ENCODE results near the gene HLA-E.
"Not testable (repeated sequence)": the region's sequence is repeated elsewhere in the genome, so short reads cannot be mapped to it uniquely, and the experiment has no call there.

The HLA-E gene

GRCh38 chr6:30491991-30492952, 3.0 kb downstream of the HLA-E start:
- peak overlapping the region; percentile 91 for H3K27ac Mint-ChIP-seq
- H3K36me3 Mint-ChIP-seq (ENCODE audit: low read depth), result peaks cover 56% of the 10 kb centered on the region
- H3K4me1 Mint-ChIP-seq (ENCODE audit: low read depth), result peaks cover 70% of the 10 kb centered on the region
- peak overlapping the region; percentile 96 for H3K4me3 Mint-ChIP-seq
- H3K9me3 Mint-ChIP-seq, result no peaks in the 10 kb centered on the region
- no peaks in the 10 kb centered on the region for H3K27me3 Mint-ChIP-seq

- Mint-ChIP-seq H3K36me3 (ENCODE audit: low read depth) (peaks cover 56% of the 10 kb centered on the region), H3K4me3 (peak overlapping the region; percentile 96), H3K4me1 (ENCODE audit: low read depth) (peaks cover 73% of the 10 kb centered on the region), H3K27me3 (no peaks in the 10 kb centered on the region), H3K9me3 (no peaks in the 10 kb centered on the region), H3K27ac (peak overlapping the region; percentile 91)
Observed at GRCh38 chr6:30493643-30494250, 4.4 kb downstream of the HLA-E start.

DNA sequence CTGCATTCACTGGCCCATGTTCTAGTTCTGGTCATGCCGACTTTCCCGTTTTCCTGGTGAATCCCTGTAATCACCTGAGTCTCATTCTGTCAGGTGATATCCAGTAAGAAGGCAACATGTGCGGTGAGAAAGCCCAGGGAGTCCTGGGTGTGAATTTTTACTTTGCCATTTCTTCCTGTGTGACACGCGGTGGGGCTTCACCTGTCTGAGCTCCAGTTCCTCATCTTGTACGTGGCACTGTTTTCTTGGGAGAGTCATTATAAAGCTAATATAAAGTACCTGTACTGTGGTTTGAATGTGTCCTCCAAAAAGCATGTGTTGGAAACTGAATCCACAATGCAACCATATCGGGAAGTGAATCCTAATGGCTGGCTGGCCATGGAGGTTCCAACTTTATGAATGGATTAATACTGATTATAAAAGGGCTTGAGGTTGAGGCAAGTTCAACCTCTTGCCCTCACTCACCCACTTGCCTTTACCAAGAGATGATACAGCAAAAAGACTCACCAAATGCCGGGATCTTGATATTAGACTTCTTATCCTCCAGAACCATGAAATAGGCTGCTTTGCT, 5.1 kb downstream of the HLA-E start:
- Mint-ChIP-seq H3K4me1 (ENCODE audit: low read depth) (peaks cover 67% of the 10 kb centered on the region), H3K27me3 (no peaks in the 10 kb centered on the region), H3K27ac (peak overlapping the region; percentile 91), H3K4me3 (peak overlapping the region; percentile 96), H3K9me3 (no peaks in the 10 kb centered on the region), H3K36me3 (ENCODE audit: low read depth) (peaks cover 52% of the 10 kb centered on the region)

- Mint-ChIP-seq H3K4me1 (ENCODE audit: low read depth) (peaks cover 73% of the 10 kb centered on the region), H3K27ac (peak overlapping the region; percentile 91), H3K36me3 (ENCODE audit: low read depth) (peaks cover 46% of the 10 kb centered on the region), H3K4me3 (peak overlapping the region; percentile 27)
- not testable (repeated sequence) for H3K9me3 Mint-ChIP-seq, H3K27me3 Mint-ChIP-seq
Observed at GRCh38 chr6:30495060-30495459, 5.8 kb downstream of the HLA-E start.

DNA sequence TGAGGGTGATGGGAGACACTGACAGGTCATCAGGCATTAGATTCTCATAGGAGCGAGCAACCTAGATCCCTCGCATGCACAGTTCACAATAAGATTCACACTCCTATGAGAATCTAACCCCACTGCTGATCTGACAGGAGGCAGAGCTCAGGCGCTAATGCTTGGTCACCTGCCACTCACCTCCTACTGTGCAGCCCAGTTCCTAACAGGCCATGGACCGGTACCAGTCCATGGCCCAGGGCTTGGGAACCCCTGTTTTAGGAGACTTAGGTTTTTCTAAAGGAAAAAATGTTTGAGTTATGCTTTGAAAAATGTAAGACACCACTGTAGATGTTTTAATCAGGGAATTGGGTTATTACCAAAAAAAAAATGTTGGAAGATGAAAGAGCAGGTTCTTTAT, 6.7 kb downstream of the HLA-E start:
- Mint-ChIP-seq H3K36me3 (ENCODE audit: low read depth) (peaks cover 37% of the 10 kb centered on the region), H3K9me3 (no peaks in the 10 kb centered on the region), H3K27ac (peak overlapping the region; percentile 81), H3K4me1 (ENCODE audit: low read depth) (peaks cover 80% of the 10 kb centered on the region), H3K4me3 (no peak overlapping the region), H3K27me3 (no peaks in the 10 kb centered on the region)

DNA sequence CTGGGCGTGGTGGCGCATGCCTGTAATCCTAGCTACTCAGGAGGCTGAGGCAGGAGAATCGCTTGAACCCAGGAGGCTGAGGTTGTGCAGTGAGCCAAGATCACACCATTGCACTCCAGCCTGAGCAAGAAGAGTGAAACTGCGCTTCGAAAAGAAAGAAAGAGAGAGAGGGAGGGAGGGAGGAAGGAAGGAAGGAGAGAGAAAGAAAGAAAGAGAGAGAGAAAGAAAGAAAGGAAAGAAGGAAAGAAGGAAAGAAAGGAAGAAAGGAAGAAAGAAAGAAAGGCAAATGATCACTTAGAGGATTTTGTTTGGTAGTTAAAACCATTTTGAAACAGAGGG, 7.9 kb downstream of the HLA-E start:
- Mint-ChIP-seq H3K4me1 (ENCODE audit: low read depth) (peaks cover 72% of the 10 kb centered on the region), H3K27ac (peak overlapping the region; percentile 81), H3K36me3 (ENCODE audit: low read depth) (peaks cover 25% of the 10 kb centered on the region)
- not testable (repeated sequence) for H3K4me3 Mint-ChIP-seq, H3K27me3 Mint-ChIP-seq, H3K9me3 Mint-ChIP-seq

DNA sequence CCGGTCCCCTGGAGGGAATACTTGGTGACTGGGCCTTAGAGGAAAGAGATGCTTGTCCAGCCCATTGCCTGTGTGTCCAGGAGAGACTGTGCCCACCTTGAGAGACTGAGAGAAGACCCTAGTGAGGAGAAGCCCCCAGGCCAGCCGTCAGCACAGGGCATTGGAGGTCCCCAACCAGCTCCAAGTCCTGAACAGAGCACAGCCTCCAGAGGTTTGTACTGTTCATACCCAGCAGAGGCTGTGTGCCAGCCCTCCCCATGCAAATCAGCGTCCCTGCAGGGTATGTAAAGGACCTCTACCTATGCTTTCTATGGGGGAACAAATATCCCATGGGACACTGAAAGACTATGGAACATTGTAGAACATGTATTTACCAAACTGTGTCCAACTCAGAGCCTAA, 8.4 kb downstream of the HLA-E start:
- H3K27ac Mint-ChIP-seq, result peak overlapping the region; percentile 81
- no peak overlapping the region for H3K4me3 Mint-ChIP-seq
- H3K36me3 Mint-ChIP-seq (ENCODE audit: low read depth), result peaks cover 20% of the 10 kb centered on the region
- H3K27me3 Mint-ChIP-seq, result no peaks in the 10 kb centered on the region
- H3K4me1 Mint-ChIP-seq (ENCODE audit: low read depth), result peaks cover 71% of the 10 kb centered on the region
- H3K9me3 Mint-ChIP-seq, result no peaks in the 10 kb centered on the region

- Mint-ChIP-seq H3K4me1 (ENCODE audit: low read depth) (peaks cover 73% of the 10 kb centered on the region), H3K36me3 (ENCODE audit: low read depth) (peaks cover 11% of the 10 kb centered on the region)
- H3K4me3 Mint-ChIP-seq, H3K9me3 Mint-ChIP-seq, H3K27ac Mint-ChIP-seq, H3K27me3 Mint-ChIP-seq: not testable (repeated sequence)
Observed at GRCh38 chr6:30498705-30499104, 9.4 kb downstream of the HLA-E start.

GRCh38 chr6:30500421-30501355, 11.4 kb downstream of the HLA-E start:
- no peaks in the 10 kb centered on the region for H3K36me3 Mint-ChIP-seq (ENCODE audit: low read depth)
- peak overlapping the region; percentile 75 for H3K4me3 Mint-ChIP-seq
- peak overlapping the region; percentile 86 for H3K27ac Mint-ChIP-seq
- no peaks in the 10 kb centered on the region for H3K9me3 Mint-ChIP-seq
- H3K27me3 Mint-ChIP-seq, result no peaks in the 10 kb centered on the region
- peaks cover 55% of the 10 kb centered on the region for H3K4me1 Mint-ChIP-seq (ENCODE audit: low read depth)

DNA sequence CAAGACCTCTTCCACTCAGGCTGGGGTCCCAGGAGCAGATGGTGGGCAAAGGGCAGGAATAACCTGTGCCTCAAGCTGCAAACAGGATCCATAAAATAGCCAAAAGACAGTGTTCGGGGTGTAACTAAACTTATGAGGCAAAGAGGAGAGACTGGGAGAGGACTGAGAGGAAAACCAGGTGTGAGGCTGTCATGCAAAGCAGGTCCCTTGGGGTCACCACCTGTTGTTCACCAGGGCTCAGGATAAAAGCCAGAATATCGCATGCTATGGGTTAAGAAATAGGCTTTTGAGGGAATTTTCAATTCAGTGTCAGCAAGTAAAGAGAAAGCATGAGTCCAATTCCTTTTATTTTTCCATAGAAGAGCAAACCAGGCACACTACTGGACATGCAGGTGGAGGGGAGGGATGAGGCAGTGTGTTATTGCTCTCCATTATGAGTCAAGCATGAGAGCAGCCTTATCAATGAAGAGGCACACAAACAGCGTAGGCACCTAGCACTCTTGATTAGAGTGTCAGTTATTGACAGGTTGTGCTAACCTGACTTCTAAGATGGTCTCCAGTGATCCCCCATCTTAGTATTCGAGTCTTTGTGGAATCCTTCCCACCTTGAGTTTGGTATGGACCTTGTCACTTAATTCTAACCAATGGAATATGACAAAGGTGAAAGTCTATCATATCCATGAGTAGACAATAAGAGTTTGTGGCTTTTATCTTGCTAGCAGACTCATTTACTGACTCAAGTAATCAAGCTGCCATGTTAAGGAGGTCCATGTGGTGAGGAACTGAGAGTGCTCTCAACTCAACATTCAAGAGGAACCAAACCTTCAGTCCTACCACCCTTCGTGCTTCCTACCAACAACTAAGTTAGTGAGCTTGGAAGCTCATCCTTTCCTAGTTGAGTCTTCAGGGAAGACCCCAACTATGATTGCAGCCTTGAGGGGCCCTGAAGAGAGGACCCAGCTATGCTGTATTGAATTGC, 18.8 kb downstream of the HLA-E start:
- peaks cover 71% of the 10 kb centered on the region for H3K4me1 Mint-ChIP-seq (ENCODE audit: low read depth)
- peak overlapping the region; percentile 91 for H3K27ac Mint-ChIP-seq
- H3K27me3 Mint-ChIP-seq, result no peaks in the 10 kb centered on the region
- H3K9me3 Mint-ChIP-seq, result no peaks in the 10 kb centered on the region
- H3K4me3 Mint-ChIP-seq, result no peak overlapping the region
- peaks cover 4% of the 10 kb centered on the region for H3K36me3 Mint-ChIP-seq (ENCODE audit: low read depth)

DNA sequence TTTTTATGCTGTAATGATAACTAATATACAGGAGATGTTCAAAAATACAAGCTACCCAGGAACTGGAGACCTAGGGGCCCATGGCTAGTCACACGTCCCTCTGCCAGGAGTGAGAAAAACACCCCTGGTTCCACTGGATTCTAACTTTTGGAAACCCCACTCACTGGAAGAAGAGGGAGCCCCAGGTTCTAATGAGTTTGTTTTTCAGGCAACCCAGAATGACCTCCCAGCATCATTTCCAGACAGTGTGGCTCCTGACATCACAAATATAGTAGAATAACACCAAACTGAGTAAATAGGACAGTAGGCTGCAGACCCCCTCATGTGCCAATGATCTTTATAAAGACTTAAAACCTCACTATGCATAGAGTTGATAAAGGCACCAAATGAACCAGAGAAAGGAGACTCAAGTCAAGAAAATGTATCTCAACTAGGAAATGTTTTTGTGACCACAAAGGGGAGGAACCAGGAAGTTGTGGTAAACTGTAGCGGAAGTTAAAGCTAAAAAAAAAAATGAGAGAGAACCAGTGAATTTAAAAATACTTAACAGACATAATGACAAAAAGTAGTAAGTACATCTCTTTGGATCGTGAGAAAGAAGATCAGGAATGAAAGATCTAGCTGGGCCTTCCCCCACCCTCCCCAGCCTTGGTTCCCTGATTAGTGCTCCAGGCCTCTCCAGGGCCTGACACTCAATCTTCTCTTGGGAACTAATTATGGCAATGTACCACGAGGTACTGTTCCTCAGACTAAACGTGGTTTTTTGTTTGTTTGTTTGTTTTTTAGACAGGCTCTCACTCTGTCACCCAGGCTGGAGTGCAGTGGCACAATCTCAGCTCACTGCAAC, 19.8 kb downstream of the HLA-E start:
- Mint-ChIP-seq H3K36me3 (ENCODE audit: low read depth) (peaks cover 4% of the 10 kb centered on the region), H3K4me1 (ENCODE audit: low read depth) (peaks cover 73% of the 10 kb centered on the region), H3K27ac (peak overlapping the region; percentile 91)

DNA sequence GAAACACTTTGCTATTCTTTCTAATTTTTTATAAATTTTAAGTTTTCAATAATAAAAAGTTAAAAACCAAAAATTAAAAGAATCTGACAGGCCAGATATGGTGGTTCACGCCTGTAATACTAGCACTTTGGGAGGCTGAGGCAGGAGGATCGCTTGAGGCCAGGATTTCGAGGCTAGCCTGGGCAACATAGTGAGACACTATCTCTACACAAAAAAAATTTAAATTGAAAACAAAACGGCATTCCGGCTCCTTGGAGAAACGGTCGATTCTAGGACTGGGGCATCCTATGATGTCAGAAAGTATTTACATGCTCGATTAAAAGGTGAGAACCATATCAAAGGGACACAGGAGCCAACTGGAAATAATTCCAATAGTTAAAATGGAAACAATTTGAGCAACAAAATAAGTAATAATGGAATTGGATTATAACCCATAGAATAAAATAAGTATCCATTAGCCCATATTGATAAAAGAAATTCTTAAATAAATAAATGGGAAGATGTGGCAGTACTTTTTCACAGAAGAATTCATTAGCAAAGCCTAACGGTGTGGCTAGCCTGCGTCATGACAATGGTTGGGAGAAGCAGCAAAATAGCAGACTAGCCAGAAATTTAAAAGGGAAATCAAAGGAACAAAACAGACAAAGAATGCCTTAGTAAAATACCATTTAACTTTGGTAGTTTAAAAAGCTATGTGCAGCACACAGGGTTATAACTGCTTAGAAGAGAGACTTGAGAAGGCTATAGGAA, 21.3 kb downstream of the HLA-E start:
- peaks cover 4% of the 10 kb centered on the region for H3K36me3 Mint-ChIP-seq (ENCODE audit: low read depth)
- H3K4me1 Mint-ChIP-seq (ENCODE audit: low read depth), result peaks cover 86% of the 10 kb centered on the region
- peak overlapping the region; percentile 86 for H3K27ac Mint-ChIP-seq
- H3K4me3 Mint-ChIP-seq, result peak overlapping the region; percentile 50
- no peaks in the 10 kb centered on the region for H3K9me3 Mint-ChIP-seq
- no peaks in the 10 kb centered on the region for H3K27me3 Mint-ChIP-seq

More for the DNA sequence above, 19.8 kb downstream of the HLA-E start:
- Mint-ChIP-seq H3K27me3 (no peaks in the 10 kb centered on the region), H3K9me3 (no peaks in the 10 kb centered on the region), H3K4me3 (peak overlapping the region; percentile 67)

Data from stimulated activated naive CD8-positive, alpha-beta T cell treated with anti-CD3 and anti-CD28 coated beads, Interleukin-15, Interleukin-2, amounts not matched to agents 100 ng/mL and 50 ng/mL, for 24 hours (primary cell).